ENCODE data around the gene FGFBP2. TPM values are rescaled to one million over a fixed set of nuclear protein-coding genes. Genes with fewer than 3 reads are reported as not detected.

Gene FGFBP2
- total and polyA plus RNA-seq, 9 donors: 0.31 to 1.3 (median 0.68) TPM

DNA sequence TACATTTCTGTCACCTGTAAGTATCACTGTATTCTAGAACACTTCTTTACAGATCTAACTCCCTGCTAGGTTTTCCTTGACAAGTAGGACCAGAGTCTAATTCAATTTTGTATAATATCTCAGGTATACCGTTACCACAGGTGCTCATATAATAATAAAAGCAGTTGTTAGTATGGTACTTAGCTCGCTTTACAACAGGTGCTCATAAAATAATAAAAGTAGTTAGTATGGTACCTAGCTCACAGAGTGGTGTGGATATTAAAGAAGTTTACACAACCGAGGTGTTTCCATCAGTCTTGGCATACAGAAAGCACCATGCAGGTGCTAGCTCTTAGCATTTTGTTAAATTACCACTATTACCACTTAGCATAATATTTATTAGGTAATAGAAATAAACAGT, 32.9 kb upstream of the FGFBP2 start:
- Histone ChIP-seq H3K4me1 (ENCODE audit: control insufficient read depth, insufficient read depth, low read length) (no peaks in the 10 kb centered on the region), H3K9me3 (replicated peaks; ENCODE audit: control insufficient read depth, low read depth, low read length) (no peaks in the 10 kb centered on the region), H3K27me3 (ENCODE audit: control insufficient read depth, insufficient read depth, low read length) (no peaks in the 10 kb centered on the region), H3K27ac (ENCODE audit: low read length) (no peak overlapping the region), H3K36me3 (ENCODE audit: control insufficient read depth, insufficient read depth, low read length) (peaks cover 15% of the 10 kb centered on the region), H3K4me3 (ENCODE audit: low read length) (no peak overlapping the region)
- no peak for DNase-seq
- no CpG with 5 or more reads among the region's 3 CpGs for WGBS (ENCODE audit: insufficient coverage)

DNA sequence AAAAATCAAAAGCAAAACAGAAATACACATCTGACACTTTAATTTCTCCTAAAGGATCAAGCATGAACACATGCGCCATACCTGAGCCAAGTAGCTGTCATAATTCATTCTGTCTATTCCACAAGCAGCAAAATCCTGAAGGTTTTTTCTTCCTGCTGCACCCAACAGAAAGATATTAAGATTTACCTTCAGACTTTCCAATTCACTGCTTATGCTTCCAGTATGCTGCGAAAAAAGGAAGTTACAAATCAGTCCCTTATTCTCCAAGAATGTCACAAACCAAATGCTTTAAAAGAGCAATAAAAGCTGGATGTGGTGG, 29.2 kb upstream of the FGFBP2 start:
- DNase-seq: peak; percentile 34

GRCh38 chr4:15990570-15991285, 27.8 kb upstream of the FGFBP2 start:
- H3K27me3 ChIP-seq (ENCODE audit: control insufficient read depth, insufficient read depth, low read length): no peaks in the 10 kb centered on the region
- 93% methylated on average over 3 of the region's 12 CpGs for WGBS (ENCODE audit: insufficient coverage)
- H3K9me3 ChIP-seq (replicated peaks; ENCODE audit: control insufficient read depth, low read depth, low read length): no peaks in the 10 kb centered on the region

More for the DNA sequence above, 29.2 kb upstream of the FGFBP2 start:
- peaks cover 22% of the 10 kb centered on the region for H3K36me3 ChIP-seq (ENCODE audit: control insufficient read depth, insufficient read depth, low read length)
- H3K4me1 ChIP-seq (ENCODE audit: control insufficient read depth, insufficient read depth, low read length): no peaks in the 10 kb centered on the region
- WGBS (ENCODE audit: insufficient coverage): 18% methylated on average over 1 of the region's 2 CpGs
- H3K27ac ChIP-seq (ENCODE audit: low read length): no peak overlapping the region
- H3K9me3 ChIP-seq (replicated peaks; ENCODE audit: control insufficient read depth, low read depth, low read length): no peaks in the 10 kb centered on the region
- no peaks in the 10 kb centered on the region for H3K27me3 ChIP-seq (ENCODE audit: control insufficient read depth, insufficient read depth, low read length)
- H3K4me3 ChIP-seq (ENCODE audit: low read length): no peak overlapping the region

GRCh38 chr4:15989424-15989823, 26.4 kb upstream of the FGFBP2 start:
- Histone ChIP-seq H3K27me3 (ENCODE audit: control insufficient read depth, insufficient read depth, low read length) (no peaks in the 10 kb centered on the region), H3K27ac (ENCODE audit: low read length) (no peak overlapping the region), H3K4me1 (ENCODE audit: control insufficient read depth, insufficient read depth, low read length) (no peaks in the 10 kb centered on the region), H3K4me3 (ENCODE audit: low read length) (no peak overlapping the region), H3K36me3 (ENCODE audit: control insufficient read depth, insufficient read depth, low read length) (peaks cover 34% of the 10 kb centered on the region), H3K9me3 (replicated peaks; ENCODE audit: control insufficient read depth, low read depth, low read length) (no peaks in the 10 kb centered on the region)
- DNase-seq: peak; percentile 82
- 0% methylated on average over 1 of the region's 6 CpGs for whole genome bisulfite sequencing (ENCODE audit: insufficient coverage)

More at GRCh38 chr4:15990570-15991285, 27.8 kb upstream of the FGFBP2 start:
- no peak overlapping the region for H3K27ac ChIP-seq (ENCODE audit: low read length)
- DNase-seq: peak; percentile 8
- H3K4me1 ChIP-seq (ENCODE audit: control insufficient read depth, insufficient read depth, low read length): no peaks in the 10 kb centered on the region
- peaks cover 30% of the 10 kb centered on the region for H3K36me3 ChIP-seq (ENCODE audit: control insufficient read depth, insufficient read depth, low read length)
- no peak overlapping the region for H3K4me3 ChIP-seq (ENCODE audit: low read length)

- H3K36me3 ChIP-seq (ENCODE audit: control insufficient read depth, insufficient read depth, low read length): peaks cover 34% of the 10 kb centered on the region
Observed at GRCh38 chr4:15988222-15988621, 25.2 kb upstream of the FGFBP2 start.

DNA sequence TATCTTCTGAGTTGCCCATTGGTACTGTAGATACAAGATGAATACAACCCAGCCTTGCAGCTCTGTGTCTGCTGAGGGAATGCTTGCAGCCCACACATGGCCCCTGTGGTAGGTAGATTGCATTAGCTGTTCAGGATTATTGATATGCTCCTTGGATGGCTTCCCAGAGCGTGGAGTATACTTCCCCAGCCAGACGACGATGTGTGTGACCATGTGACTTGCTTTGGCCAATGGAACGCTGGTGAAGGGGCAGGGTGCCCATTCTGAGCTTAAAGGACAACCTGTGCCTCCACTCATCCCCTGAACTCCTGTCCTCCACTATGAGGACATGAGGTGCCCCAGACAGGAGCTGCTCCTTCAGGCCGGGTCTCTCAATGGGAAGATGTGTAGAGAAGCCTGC, 23.9 kb upstream of the FGFBP2 start:
- Histone ChIP-seq H3K4me3 (ENCODE audit: low read length) (no peak overlapping the region), H3K9me3 (replicated peaks; ENCODE audit: control insufficient read depth, low read depth, low read length) (no peaks in the 10 kb centered on the region), H3K27ac (ENCODE audit: low read length) (no peak overlapping the region), H3K4me1 (ENCODE audit: control insufficient read depth, insufficient read depth, low read length) (no peaks in the 10 kb centered on the region), H3K36me3 (ENCODE audit: control insufficient read depth, insufficient read depth, low read length) (peaks cover 39% of the 10 kb centered on the region), H3K27me3 (ENCODE audit: control insufficient read depth, insufficient read depth, low read length) (no peaks in the 10 kb centered on the region)
- DNase-seq: no peak
- whole genome bisulfite sequencing (ENCODE audit: insufficient coverage): 64% methylated on average over 5 of the region's 5 CpGs

More at GRCh38 chr4:15988222-15988621, 25.2 kb upstream of the FGFBP2 start:
- no CpG with 5 or more reads among the region's 1 CpG for WGBS (ENCODE audit: insufficient coverage)
- DNase-seq: no peak
- Histone ChIP-seq H3K4me1 (ENCODE audit: control insufficient read depth, insufficient read depth, low read length) (no peaks in the 10 kb centered on the region), H3K4me3 (ENCODE audit: low read length) (no peak overlapping the region), H3K9me3 (replicated peaks; ENCODE audit: control insufficient read depth, low read depth, low read length) (no peaks in the 10 kb centered on the region), H3K27me3 (ENCODE audit: control insufficient read depth, insufficient read depth, low read length) (no peaks in the 10 kb centered on the region), H3K27ac (ENCODE audit: low read length) (no peak overlapping the region)

DNA sequence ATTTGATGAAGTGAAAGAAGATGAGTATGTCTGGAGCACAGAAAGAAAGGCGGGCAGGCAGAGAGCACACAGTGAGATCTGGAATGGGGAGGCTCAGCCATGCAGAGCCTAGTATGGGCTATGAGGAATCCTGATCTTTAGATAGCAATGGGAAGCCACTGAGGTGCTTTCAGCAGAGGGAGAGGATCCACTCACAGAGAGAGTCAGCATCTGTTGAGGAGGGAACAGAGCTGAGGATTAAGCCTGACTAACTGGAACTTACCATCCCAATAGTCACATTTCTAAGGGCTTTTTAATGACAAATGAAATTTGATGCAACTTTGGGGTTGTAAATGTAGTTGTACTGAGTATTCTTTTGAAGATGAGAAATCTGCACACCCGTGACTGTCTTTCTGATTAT, 20.6 kb upstream of the FGFBP2 start:
- no peaks in the 10 kb centered on the region for H3K9me3 ChIP-seq (replicated peaks; ENCODE audit: control insufficient read depth, low read depth, low read length)
- no peaks in the 10 kb centered on the region for H3K4me1 ChIP-seq (ENCODE audit: control insufficient read depth, insufficient read depth, low read length)
- no peaks in the 10 kb centered on the region for H3K27me3 ChIP-seq (ENCODE audit: control insufficient read depth, insufficient read depth, low read length)
- 73% methylated on average over 1 of the region's 2 CpGs for WGBS (ENCODE audit: insufficient coverage)
- no peak for DNase-seq
- no peak overlapping the region for H3K4me3 ChIP-seq (ENCODE audit: low read length)
- no peak overlapping the region for H3K27ac ChIP-seq (ENCODE audit: low read length)
- H3K36me3 ChIP-seq (ENCODE audit: control insufficient read depth, insufficient read depth, low read length): peaks cover 26% of the 10 kb centered on the region

DNA sequence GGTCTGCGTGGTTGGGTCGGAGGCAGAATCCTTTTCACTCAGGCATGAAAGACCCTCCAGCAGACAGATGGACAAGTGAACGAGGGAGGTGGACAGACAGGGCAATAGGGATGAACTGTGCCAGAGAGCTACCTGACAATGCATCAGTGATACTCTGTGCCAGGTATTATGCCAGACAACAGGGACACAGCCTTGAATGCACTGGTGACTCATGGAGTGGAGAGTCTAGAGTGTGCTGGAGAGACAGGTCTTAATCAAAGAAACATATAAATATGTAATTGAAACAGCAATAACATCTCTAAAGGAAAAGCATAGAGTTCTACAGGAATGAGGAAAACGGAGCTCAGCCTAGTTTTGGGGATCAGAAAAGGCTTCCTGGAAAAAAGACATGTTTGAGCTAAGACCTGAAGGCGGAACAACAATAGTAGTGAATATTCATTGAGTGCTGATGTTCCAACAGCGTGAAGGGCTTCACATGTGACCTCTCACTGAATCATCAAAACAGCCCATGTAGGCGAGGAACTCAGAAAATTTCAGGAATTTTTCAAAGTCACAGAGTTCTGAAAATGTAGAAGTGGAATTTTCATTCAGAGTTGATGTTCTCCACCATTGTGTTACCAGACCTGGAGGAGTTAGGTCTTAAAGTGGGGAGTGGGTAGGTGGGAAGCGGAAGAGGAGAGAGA, 20.0 kb upstream of the FGFBP2 start:
- Histone ChIP-seq H3K27me3 (ENCODE audit: control insufficient read depth, insufficient read depth, low read length) (no peaks in the 10 kb centered on the region), H3K4me3 (ENCODE audit: low read length) (no peak overlapping the region), H3K36me3 (ENCODE audit: control insufficient read depth, insufficient read depth, low read length) (peaks cover 26% of the 10 kb centered on the region), H3K4me1 (ENCODE audit: control insufficient read depth, insufficient read depth, low read length) (no peaks in the 10 kb centered on the region), H3K27ac (ENCODE audit: low read length) (no peak overlapping the region), H3K9me3 (replicated peaks; ENCODE audit: control insufficient read depth, low read depth, low read length) (no peaks in the 10 kb centered on the region)
- WGBS (ENCODE audit: insufficient coverage): 97% methylated on average over 6 of the region's 8 CpGs
- no peak for DNase-seq

- Histone ChIP-seq H3K36me3 (ENCODE audit: control insufficient read depth, insufficient read depth, low read length) (peaks cover 13% of the 10 kb centered on the region), H3K4me3 (ENCODE audit: low read length) (no peak overlapping the region), H3K27ac (ENCODE audit: low read length) (peak overlapping the region; percentile 69), H3K9me3 (replicated peaks; ENCODE audit: control insufficient read depth, low read depth, low read length) (no peaks in the 10 kb centered on the region), H3K27me3 (ENCODE audit: control insufficient read depth, insufficient read depth, low read length) (no peaks in the 10 kb centered on the region), H3K4me1 (ENCODE audit: control insufficient read depth, insufficient read depth, low read length) (peaks cover 6% of the 10 kb centered on the region)
- DNase-seq: peak; percentile 64
- WGBS (ENCODE audit: insufficient coverage): 71% methylated on average over 5 of the region's 7 CpGs
Observed at GRCh38 chr4:15976456-15977447, 13.8 kb upstream of the FGFBP2 start.
